Uterus (tissue), 4 donors: ENCODE measurements around the gene SLX4IP. TPM values are rescaled to one million over a fixed set of nuclear protein-coding genes. Genes with fewer than 3 reads are reported as not detected.

ENCODE experiments used
- DNase-seq, 2 donors: peaks; one replicate each; pipeline ENCODE4 v3.0.0-alpha.2; 2019 to 2020
- H3K27ac ChIP-seq, 2 donors: fragments of 200-600 bp; sonication (generic); 1 replicate in 1 of 2; 2 replicates in 1 of 2; pipeline ENCODE4 v1.5.1; 2016 to 2018
- H3K27me3 ChIP-seq, 2 donors: fragments of 200-600 bp; sonication (generic); one replicate each; pipeline ENCODE4 v1.5.1; 2018 to 2019; ENCODE audit warnings: control low read depth in 1 of 2
- H3K36me3 ChIP-seq, 2 donors: fragments of 200-600 bp; sonication (generic); one replicate each; pipeline ENCODE4 v1.5.1; 2019; ENCODE audit warnings: control low read depth in 1 of 2
- H3K4me1 ChIP-seq, 2 donors: fragments of 200-600 bp; sonication (generic); one replicate each; pipeline ENCODE4 v1.5.1; 2018 to 2019; ENCODE audit warnings: control low read depth in 1 of 2
- H3K4me3 ChIP-seq, 2 donors: fragments of 200-600 bp; sonication (generic); 1 replicate in 1 of 2; 2 replicates in 1 of 2; pipeline ENCODE4 v1.5.1; 2018 to 2019; ENCODE audit warnings: mild to moderate bottlenecking in 1 of 2
- H3K9me3 ChIP-seq, 2 donors: fragments of 200-600 bp; sonication (generic); one replicate each; pipeline ENCODE4 v1.5.1; 2019; ENCODE audit warnings: control low read depth in 1 of 2
- CTCF ChIP-seq, 4 experiments: fragments of 200-600 bp in 2 of 4; fragments of 450-650 bp in 2 of 4; sonication (generic) in 2 of 4; IDR thresholded peaks; one replicate each; pipeline ENCODE4 v1.5.1; 2016 to 2019; ENCODE audit warnings: antibody characterized with exemption in 4 of 4, mild to moderate bottlenecking in 2 of 4, moderate library complexity in 1 of 4
- POLR2A ChIP-seq, 2 donors: fragments of 450-650 bp; IDR thresholded peaks; one replicate each; pipeline ENCODE4 v1.6.1; 2016; ENCODE audit warnings: antibody characterized with exemption in 2 of 2, mild to moderate bottlenecking in 1 of 2, moderate library complexity in 1 of 2
- intact Hi-C: fragments of 100-400 bp; cut with DNase I; formaldehyde crosslinking; loops from one replicate; pipeline ENCODE4 v1.15.1; 2023; ENCODE audit warnings: low total_unique reads
- total RNA-seq, 4 donors: library from RNA; depleted of rRNA in 3 of 4; stranded (reverse); fragments of >200 nt in 3 of 4; gene quantifications; one replicate each; pipeline versions ENCODE4 v1.1.0 to v1.2.4, GENCODE V29; 2014 to 2023
- donor health status: DM: yes; HTN: yes; CAD: no.

Gene SLX4IP
- total RNA-seq, 4 donors from 2014 or later = 0.51 to 7.1 (median 2.0) TPM

GRCh38 chr20:10524034-10524476 lies 89.0 kb downstream of the SLX4IP start:
- Histone ChIP-seq H3K36me3 (no peaks in the 10 kb centered on the region), H3K4me1 (no peaks in the 10 kb centered on the region), H3K27me3 (no peaks in the 10 kb centered on the region), H3K4me3 (no peak overlapping the region), H3K27ac (peak overlapping the region; percentile 53 to 81), H3K9me3 (no peaks in the 10 kb centered on the region)
- intact Hi-C loops = no loop called here
- peak; percentile 46 to 72 for DNase-seq
- no peak for TF ChIP-seq CTCF (IDR thresholded peaks at IDR 0.05)
- no peak for TF ChIP-seq POLR2A (IDR thresholded peaks at IDR 0.05)

GRCh38 chr20:10524643-10525042 lies 89.5 kb downstream of the SLX4IP start:
- DNase-seq = no peak
- Histone ChIP-seq H3K9me3 (no peaks in the 10 kb centered on the region), H3K27ac (peak overlapping the region; percentile 53 to 81), H3K27me3 (no peaks in the 10 kb centered on the region), H3K36me3 (no peaks in the 10 kb centered on the region), H3K4me1 (no peaks in the 10 kb centered on the region), H3K4me3 (no peak overlapping the region)
- TF ChIP-seq CTCF (IDR thresholded peaks at IDR 0.05) (no peak), POLR2A (IDR thresholded peaks at IDR 0.05) (no peak)
- intact Hi-C loops = no loop called here

GRCh38 chr20:10527781-10528180 lies 92.7 kb downstream of the SLX4IP start:
- intact Hi-C loops = no loop called here
- no peak overlapping the region for H3K4me3 ChIP-seq
- no peaks in the 10 kb centered on the region for H3K9me3 ChIP-seq
- H3K36me3 ChIP-seq = no peaks in the 10 kb centered on the region
- TF ChIP-seq POLR2A (IDR thresholded peaks at IDR 0.05) (no peak), CTCF (IDR thresholded peaks at IDR 0.05) (no peak)
- no peak overlapping the region for H3K27ac ChIP-seq
- DNase-seq = no peak
- no peaks in the 10 kb centered on the region for H3K27me3 ChIP-seq
- H3K4me1 ChIP-seq = no peaks in the 10 kb centered on the region

GRCh38 chr20:10530883-10531282 lies 95.8 kb downstream of the SLX4IP start:
- H3K4me3 ChIP-seq = no peak overlapping the region
- H3K9me3 ChIP-seq = no peaks in the 10 kb centered on the region
- TF ChIP-seq POLR2A (IDR thresholded peaks at IDR 0.05) (no peak), CTCF (IDR thresholded peaks at IDR 0.05) (no peak)
- no peak overlapping the region for H3K27ac ChIP-seq
- no peaks in the 10 kb centered on the region for H3K27me3 ChIP-seq
- no peaks in the 10 kb centered on the region for H3K36me3 ChIP-seq
- no peaks in the 10 kb centered on the region for H3K4me1 ChIP-seq
- no peak for DNase-seq
- intact Hi-C loops = no loop called here

GRCh38 chr20:10531848-10532247 lies 96.7 kb downstream of the SLX4IP start:
- Histone ChIP-seq H3K4me3 (no peak overlapping the region), H3K36me3 (no peaks in the 10 kb centered on the region), H3K4me1 (no peaks in the 10 kb centered on the region), H3K27ac (no peak overlapping the region), H3K9me3 (no peaks in the 10 kb centered on the region), H3K27me3 (no peaks in the 10 kb centered on the region)
- no peak for TF ChIP-seq POLR2A (IDR thresholded peaks at IDR 0.05)
- TF ChIP-seq CTCF (IDR thresholded peaks at IDR 0.05) = no peak
- intact Hi-C loops = no loop called here
- no peak for DNase-seq
